HL-60 (cell line): Measurements from ENCODE around the gene CCSER1.

ENCODE experiments used
- DNase-seq, 2 experiments: peaks; one replicate each; pipeline ENCODE4 v3.0.0-alpha.2; 2010 to 2020; ENCODE audit warnings: low read depth in 1 of 2, low spot score in 1 of 2
- H3K27ac ChIP-seq: fragments of 250-450 bp; sonication (Bioruptor Pico); replicated peaks from 2 replicates; pipeline ENCODE4 v1.5.1; 2020; ENCODE audit warnings: mild to moderate bottlenecking, moderate library complexity
- H3K27me3 ChIP-seq: fragments of 250-450 bp; sonication (Bioruptor Pico); 2 replicates; pipeline ENCODE4 v1.5.1; 2021; ENCODE audit warnings: mild to moderate bottlenecking, moderate library complexity; ENCODE audit not compliant: insufficient read depth, poor library complexity, severe bottlenecking
- H3K4me3 ChIP-seq: replicated peaks from 2 replicates; pipeline ENCODE4 v1.5.1; 2011; ENCODE audit warnings: mild to moderate bottlenecking, control low read depth, low read length; ENCODE audit not compliant: insufficient read depth
- CTCF ChIP-seq: IDR thresholded peaks from one replicate; pipeline ENCODE4 v1.5.1; 2011; ENCODE audit warnings: low read length, control low read depth, inconsistent platforms; ENCODE audit not compliant: insufficient read depth
- GABPA ChIP-seq: IDR thresholded peaks from 2 replicates; pipeline ENCODE4 v1.6.1; 2012; ENCODE audit warnings: low read depth
- POLR2AphosphoS5 ChIP-seq: IDR thresholded peaks from 2 replicates; pipeline ENCODE4 v1.6.1; 2012; ENCODE audit warnings: low read depth
- REST ChIP-seq: IDR thresholded peaks from 2 replicates; pipeline ENCODE4 v1.6.1; 2012; ENCODE audit warnings: low read depth; ENCODE audit not compliant: insufficient replicate concordance
- SPI1 ChIP-seq: IDR thresholded peaks from 2 replicates; pipeline ENCODE4 v1.6.1; 2012; ENCODE audit warnings: low read depth, mild to moderate bottlenecking, borderline replicate concordance

CCSER1 gene

GRCh38 chr4:90215286-90215685, 88.1 kb downstream of the CCSER1 start:
- no peak for DNase-seq
- Histone ChIP-seq H3K27ac (no peak overlapping the region), H3K4me3 (no peak overlapping the region), H3K27me3 (no peaks in the 10 kb centered on the region)
- no peak for TF ChIP-seq CTCF
- TF ChIP-seq SPI1: no peak
- no peak for TF ChIP-seq GABPA

GRCh38 chr4:90219822-90220221, 92.6 kb downstream of the CCSER1 start:
- H3K27ac ChIP-seq: no peak overlapping the region
- no peaks in the 10 kb centered on the region for H3K27me3 ChIP-seq
- H3K4me3 ChIP-seq: no peak overlapping the region
- no peak for DNase-seq
- no peak for TF ChIP-seq GABPA
- no peak for TF ChIP-seq SPI1
- no peak for TF ChIP-seq REST

GRCh38 chr4:90220459-90220858, 93.3 kb downstream of the CCSER1 start:
- TF ChIP-seq REST (no peak), POLR2AphosphoS5 (no peak), CTCF (no peak), GABPA (no peak), SPI1 (no peak)
- Histone ChIP-seq H3K4me3 (no peak overlapping the region), H3K27me3 (no peaks in the 10 kb centered on the region), H3K27ac (no peak overlapping the region)
- DNase-seq: no peak

GRCh38 chr4:90226734-90227133, 99.5 kb downstream of the CCSER1 start:
- no peak overlapping the region for H3K4me3 ChIP-seq
- no peaks in the 10 kb centered on the region for H3K27me3 ChIP-seq
- no peak overlapping the region for H3K27ac ChIP-seq
- DNase-seq: no peak
- TF ChIP-seq CTCF (no peak), POLR2AphosphoS5 (no peak), SPI1 (no peak), GABPA (no peak)
